Mesenchymal stem cell (in vitro differentiated cells and primary cell): ENCODE measurements around the gene LIMS2.

Source experiments
- DNase-seq: peaks from one replicate; pipeline ENCODE4 v3.0.0-alpha.2; 2013
- H2AFZ ChIP-seq: one replicate; pipeline ENCODE4 v1.6.1; 2013; ENCODE audit warnings: low read depth, mild to moderate bottlenecking, control low read depth, inconsistent platforms, low read length, moderate library complexity
- H2AK5ac ChIP-seq: 2 replicates; pipeline ENCODE4 v1.6.1; 2013; ENCODE audit warnings: low read length, moderate library complexity, mild to moderate bottlenecking, inconsistent platforms; ENCODE audit not compliant: severe bottlenecking
- H2BK120ac ChIP-seq: one replicate; pipeline ENCODE4 v1.6.1; 2013; ENCODE audit warnings: low read depth, mild to moderate bottlenecking, inconsistent platforms, low read length, moderate library complexity
- H2BK12ac ChIP-seq, 2 experiments: one replicate each; pipeline ENCODE4 v1.6.1; 2013; ENCODE audit warnings: inconsistent platforms in 2 of 2, low read length in 2 of 2, mild to moderate bottlenecking in 2 of 2, moderate library complexity in 2 of 2, control low read depth in 1 of 2
- H2BK15ac ChIP-seq: one replicate; pipeline ENCODE4 v1.6.1; 2013; ENCODE audit warnings: mild to moderate bottlenecking, low read depth, inconsistent platforms; ENCODE audit not compliant: poor library complexity, severe bottlenecking
- H2BK5ac ChIP-seq: 2 replicates; pipeline ENCODE4 v1.6.1; 2013; ENCODE audit warnings: low read depth, mild to moderate bottlenecking, low read length, control low read depth, inconsistent platforms; ENCODE audit not compliant: poor library complexity, severe bottlenecking
- H3K14ac ChIP-seq, 2 experiments: one replicate each; pipeline ENCODE4 v1.6.1; 2013; ENCODE audit warnings: inconsistent platforms in 2 of 2, low read length in 2 of 2, control low read depth in 1 of 2, mild to moderate bottlenecking in 1 of 2, moderate library complexity in 1 of 2
- H3K18ac ChIP-seq, 2 experiments: one replicate each; pipeline ENCODE4 v1.6.1; 2013; ENCODE audit warnings: inconsistent platforms in 2 of 2, low read length in 2 of 2, control low read depth in 1 of 2, low read depth in 1 of 2, mild to moderate bottlenecking in 1 of 2
- H3K23ac ChIP-seq, 2 experiments: one replicate each; pipeline ENCODE4 v1.6.1; 2013; ENCODE audit warnings: inconsistent platforms in 2 of 2, low read length in 2 of 2, mild to moderate bottlenecking in 2 of 2, moderate library complexity in 2 of 2, control low read depth in 1 of 2
- H3K27ac ChIP-seq: 2 replicates; pipeline ENCODE4 v1.5.1; 2013; ENCODE audit warnings: mild to moderate bottlenecking, moderate library complexity, low read length, control low read depth, inconsistent platforms; ENCODE audit not compliant: poor library complexity, severe bottlenecking
- H3K27me3 ChIP-seq, 2 experiments: 2 replicates each; pipeline versions ENCODE4 v1.6.1 to v1.7.0; 2013; ENCODE audit warnings: low read length in 2 of 2, mild to moderate bottlenecking in 2 of 2, moderate library complexity in 2 of 2, control low read depth in 1 of 2, inconsistent platforms in 1 of 2; ENCODE audit not compliant: control insufficient read depth in 1 of 2, insufficient read depth in 1 of 2
- H3K36me3 ChIP-seq, 2 experiments: 2 replicates each; pipeline versions ENCODE4 v1.6.1 to v1.7.0; 2013; ENCODE audit warnings: low read length in 2 of 2, control low read depth in 1 of 2, inconsistent platforms in 1 of 2, low read depth in 1 of 2, mild to moderate bottlenecking in 1 of 2; ENCODE audit not compliant: insufficient read depth in 2 of 2, control insufficient read depth in 1 of 2
- H3K4ac ChIP-seq, 2 experiments: one replicate each; pipeline ENCODE4 v1.6.1; 2013; ENCODE audit warnings: inconsistent platforms in 2 of 2, low read length in 2 of 2, mild to moderate bottlenecking in 2 of 2, moderate library complexity in 2 of 2, control low read depth in 1 of 2, low read depth in 1 of 2
- H3K4me1 ChIP-seq: 2 replicates; pipeline ENCODE4 v1.6.1; 2013; ENCODE audit warnings: low read depth, low read length, control low read depth; ENCODE audit not compliant: control insufficient read depth, insufficient read depth
- H3K4me2 ChIP-seq: 2 replicates; pipeline ENCODE4 v1.6.1; 2013; ENCODE audit warnings: low read length, mild to moderate bottlenecking, inconsistent platforms; ENCODE audit not compliant: poor library complexity, severe bottlenecking
- H3K4me3 ChIP-seq, 2 experiments: 2 replicates each; pipeline versions ENCODE4 v1.5.1 to v1.7.0; 2013; ENCODE audit warnings: low read length in 2 of 2, mild to moderate bottlenecking in 2 of 2, control low read depth in 1 of 2, low read depth in 1 of 2; ENCODE audit not compliant: insufficient read depth in 1 of 2
- H3K79me1 ChIP-seq: replicated peaks from 2 replicates; pipeline ENCODE4 v1.6.1; 2013; ENCODE audit warnings: mild to moderate bottlenecking, control low read depth, low read length, inconsistent platforms; ENCODE audit not compliant: poor library complexity, severe bottlenecking
- H3K9ac ChIP-seq: 2 replicates; pipeline ENCODE4 v1.7.0; 2013; ENCODE audit warnings: mild to moderate bottlenecking, low read length, moderate library complexity
- H3K9me3 ChIP-seq: 2 replicates; pipeline ENCODE4 v1.7.0; 2013; ENCODE audit warnings: mild to moderate bottlenecking, low read length; ENCODE audit not compliant: control insufficient read depth
- H4K8ac ChIP-seq: one replicate; pipeline ENCODE4 v1.6.1; 2013; ENCODE audit warnings: inconsistent platforms, mild to moderate bottlenecking, low read length, moderate library complexity
- H4K91ac ChIP-seq: one replicate; pipeline ENCODE4 v1.6.1; 2013; ENCODE audit warnings: mild to moderate bottlenecking, low read length, inconsistent platforms
- WGBS: methylation state at CpG from one replicate; pipeline ENCODE4 v1.1.7; 2013; ENCODE audit warnings: mixed read lengths; 5-methylcytosine and 5-hydroxymethylcytosine counted together

The LIMS2 gene

DNA sequence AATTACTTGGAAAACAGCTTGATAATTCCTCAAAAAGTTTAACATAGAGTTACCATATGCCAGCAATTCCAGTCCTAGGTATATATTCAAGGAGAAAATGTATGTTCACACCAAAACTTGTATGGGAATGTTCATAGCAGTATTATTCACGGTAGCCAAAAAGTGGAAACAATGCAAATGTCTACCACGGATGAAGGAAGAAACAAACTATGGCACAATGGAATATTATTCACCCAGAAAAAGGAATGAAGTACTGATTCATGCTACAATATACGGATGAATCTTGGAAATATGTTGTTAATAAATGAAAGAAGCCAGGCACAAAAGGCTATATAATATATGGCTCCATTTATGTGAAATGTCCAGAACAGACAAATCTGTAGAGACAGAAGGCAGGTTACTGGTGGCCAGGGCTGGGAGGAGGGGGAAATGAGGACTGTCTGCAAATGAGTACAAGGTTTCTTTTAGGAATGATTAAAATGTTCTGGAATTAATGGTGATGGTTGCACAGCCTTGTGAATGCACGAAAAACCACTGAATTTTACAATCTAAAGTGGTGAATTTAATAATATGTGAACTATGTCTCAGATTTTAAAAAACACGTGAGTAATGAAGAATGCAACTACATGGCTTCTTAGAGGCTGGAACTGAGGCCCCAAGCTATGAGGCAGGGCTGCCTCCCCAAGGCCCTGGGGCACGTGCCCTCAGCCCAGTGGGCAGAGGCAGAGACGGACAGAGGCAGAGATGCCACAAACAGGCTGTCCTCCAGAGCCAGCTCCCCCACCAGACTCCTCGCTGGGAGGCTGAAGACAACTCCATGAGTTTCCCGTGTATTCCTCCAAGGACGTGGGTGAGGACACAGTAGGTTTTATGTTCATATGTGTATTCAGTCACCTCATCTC is 5.0 kb downstream of the LIMS2 start:
- 92% methylated on average over 8 of the region's 10 CpGs for WGBS
- no peak overlapping the region for H3K9ac ChIP-seq

DNA sequence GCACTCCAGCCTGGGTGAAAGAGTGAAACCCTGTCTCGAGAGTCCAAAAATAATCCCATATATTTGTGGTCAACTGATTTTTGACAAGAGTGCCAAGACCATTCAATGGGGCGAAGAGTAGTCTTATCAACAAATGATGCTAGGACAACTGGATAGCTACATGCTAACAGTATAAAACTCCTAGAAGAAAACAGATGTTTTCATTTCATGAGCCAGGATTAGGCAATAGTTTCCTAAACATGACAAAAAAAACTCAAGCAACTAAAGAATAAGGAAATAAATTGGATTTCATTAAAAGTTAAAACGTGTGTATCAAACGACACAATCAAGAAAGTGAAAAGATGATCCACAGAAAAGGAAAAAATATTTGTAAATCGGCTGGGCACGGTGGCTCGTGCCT is 6.3 kb downstream of the LIMS2 start:
- peaks cover 9 to 20% of the 10 kb centered on the region in 2 experiments for H3K27me3 ChIP-seq
- WGBS = 97% methylated on average over 6 of the region's 7 CpGs
- no peak overlapping the region for H3K18ac ChIP-seq
- H3K9me3 ChIP-seq = peaks cover 3% of the 10 kb centered on the region
- no peak overlapping the region for H2BK15ac ChIP-seq
- peaks cover 19% of the 10 kb centered on the region for H3K4me1 ChIP-seq
- H4K91ac ChIP-seq = no peak overlapping the region
- H3K14ac ChIP-seq = no peak overlapping the region
- no peak overlapping the region for H3K4me3 ChIP-seq
- H3K79me1 ChIP-seq = peaks cover 14% of the 10 kb centered on the region
- DNase-seq = no peak
- no peak overlapping the region for H3K9ac ChIP-seq
- H2AK5ac ChIP-seq = no peak overlapping the region
- no peak overlapping the region for H3K23ac ChIP-seq
- H3K4ac ChIP-seq = no peak overlapping the region
- H3K36me3 ChIP-seq = peaks cover 0 to 17% of the 10 kb centered on the region in 2 experiments
- H3K4me2 ChIP-seq = no peak overlapping the region
- H4K8ac ChIP-seq = no peak overlapping the region
- H3K27ac ChIP-seq = no peak overlapping the region
- H2BK12ac ChIP-seq = no peak overlapping the region
- no peak overlapping the region for H2BK120ac ChIP-seq
- H2BK5ac ChIP-seq = no peak overlapping the region
- H2AFZ ChIP-seq = no peak overlapping the region

More for the DNA sequence above, 5.0 kb downstream of the LIMS2 start:
- Histone ChIP-seq H3K27me3 (peaks cover 7 to 10% of the 10 kb centered on the region in 2 experiments), H2AK5ac (no peak overlapping the region), H2AFZ (no peak overlapping the region), H3K4me3 (no peak overlapping the region), H3K14ac (no peak overlapping the region), H3K4ac (no peak overlapping the region), H2BK5ac (no peak overlapping the region), H2BK120ac (no peak overlapping the region), H4K91ac (no peak overlapping the region), H4K8ac (no peak overlapping the region), H2BK15ac (no peak overlapping the region), H3K27ac (no peak overlapping the region), H3K79me1 (peaks cover 14% of the 10 kb centered on the region), H3K9me3 (peaks cover 3% of the 10 kb centered on the region), H3K18ac (no peak overlapping the region), H2BK12ac (no peak overlapping the region), H3K36me3 (peaks cover 0 to 17% of the 10 kb centered on the region in 2 experiments), H3K23ac (no peak overlapping the region), H3K4me1 (peaks cover 20% of the 10 kb centered on the region), H3K4me2 (no peak overlapping the region)
- DNase-seq = no peak

DNA sequence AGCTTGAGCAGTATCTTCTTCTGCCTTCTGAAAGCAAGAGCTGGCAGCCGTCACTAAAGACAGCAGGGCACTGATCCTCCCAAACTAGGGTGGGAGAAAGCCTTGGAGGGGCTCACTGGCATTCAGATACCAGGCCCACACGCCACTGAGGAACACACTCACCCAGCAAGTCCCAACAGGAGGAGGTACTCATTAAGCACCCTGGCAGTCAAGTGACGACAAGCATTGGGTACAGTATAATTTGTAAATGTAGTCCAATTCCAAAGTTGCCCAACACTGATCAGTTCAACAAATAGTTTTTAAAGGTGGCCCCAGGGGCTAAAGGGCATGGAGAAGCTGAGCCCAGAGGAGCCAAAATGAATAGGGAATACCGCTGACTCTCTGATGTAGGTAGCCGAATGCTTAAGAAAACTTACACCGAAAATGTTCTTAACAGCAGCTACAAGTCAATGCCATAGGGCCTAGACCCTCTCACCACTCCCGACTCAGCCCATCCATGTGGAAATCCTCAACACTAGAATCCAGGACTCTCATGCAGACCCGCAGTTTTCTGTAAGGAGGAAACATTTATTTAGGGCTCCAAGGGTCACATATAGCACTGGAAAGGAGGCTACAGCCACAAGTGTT is 9.9 kb downstream of the LIMS2 start:
- DNase-seq = no peak
- H3K18ac ChIP-seq = no peak overlapping the region
- H3K14ac ChIP-seq = no peak overlapping the region
- H3K4ac ChIP-seq = no peak overlapping the region
- H2BK12ac ChIP-seq = no peak overlapping the region
- peaks cover 15% of the 10 kb centered on the region for H3K79me1 ChIP-seq
- H2BK5ac ChIP-seq = no peak overlapping the region
- no peak overlapping the region for H2BK120ac ChIP-seq
- H4K91ac ChIP-seq = no peak overlapping the region
- 95% methylated on average over 7 of the region's 8 CpGs for WGBS
- H2AK5ac ChIP-seq = no peak overlapping the region
- peaks cover 12 to 32% of the 10 kb centered on the region in 2 experiments for H3K27me3 ChIP-seq
- no peak overlapping the region for H2BK15ac ChIP-seq
- H3K9me3 ChIP-seq = peaks cover 3% of the 10 kb centered on the region
- H3K4me2 ChIP-seq = no peak overlapping the region
- peaks cover 0 to 5% of the 10 kb centered on the region in 2 experiments for H3K36me3 ChIP-seq
- H3K23ac ChIP-seq = no peak overlapping the region
- H3K9ac ChIP-seq = no peak overlapping the region
- H3K27ac ChIP-seq = no peak overlapping the region
- no peak overlapping the region for H4K8ac ChIP-seq
- H2AFZ ChIP-seq = no peak overlapping the region
- H3K4me3 ChIP-seq = no peak overlapping the region
- H3K4me1 ChIP-seq = peaks cover 25% of the 10 kb centered on the region

DNA sequence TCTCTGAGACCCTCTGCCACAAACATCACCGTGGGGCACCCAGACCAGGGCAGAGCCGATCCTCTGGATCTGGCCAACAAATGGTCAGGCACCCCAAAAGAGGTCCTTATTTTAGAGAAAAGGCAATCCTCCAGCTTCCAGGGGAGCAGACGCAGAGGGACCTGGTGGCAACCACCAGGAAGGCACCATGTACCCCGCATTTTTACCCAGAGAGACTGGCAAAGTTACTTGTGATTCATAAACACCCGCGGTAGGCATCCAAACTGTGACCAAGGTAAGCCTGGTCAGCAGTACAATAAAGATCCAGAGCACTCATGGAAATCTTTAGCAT is 10.5 kb downstream of the LIMS2 start:
- WGBS = 96% methylated on average over 6 of the region's 6 CpGs

More for the DNA sequence above, 10.5 kb downstream of the LIMS2 start:
- Histone ChIP-seq H3K4me1 (peaks cover 25% of the 10 kb centered on the region), H2AK5ac (no peak overlapping the region), H2BK120ac (no peak overlapping the region), H3K9ac (no peak overlapping the region), H3K18ac (peak overlapping the region in 1 of 2 experiments; percentile 46), H2BK15ac (no peak overlapping the region), H4K91ac (no peak overlapping the region), H3K36me3 (peaks cover 0 to 8% of the 10 kb centered on the region in 2 experiments), H4K8ac (no peak overlapping the region), H3K23ac (no peak overlapping the region), H3K79me1 (peaks cover 15% of the 10 kb centered on the region), H3K14ac (no peak overlapping the region), H3K4me2 (no peak overlapping the region), H3K27me3 (peaks cover 12 to 32% of the 10 kb centered on the region in 2 experiments), H3K4me3 (no peak overlapping the region), H2AFZ (no peak overlapping the region), H3K27ac (no peak overlapping the region), H2BK5ac (no peak overlapping the region), H3K4ac (no peak overlapping the region), H2BK12ac (no peak overlapping the region), H3K9me3 (peaks cover 3% of the 10 kb centered on the region)
- no peak for DNase-seq
